Upper lobe of left lung (tissue), 6 donors: ENCODE results near the gene CDC45. TPM values are rescaled to one million over a fixed set of nuclear protein-coding genes. Genes with fewer than 3 reads are reported as not detected.

Experiments used
- ATAC-seq, 2 donors: fragments of 200-7000 bp; cut with Tn5 transposase; one replicate each; pipeline ENCODE4 v1.9.1; 2022; ENCODE audit warnings: mild to moderate bottlenecking in 2 of 2, moderate library complexity in 2 of 2; ENCODE audit not compliant: low FRiP score in 2 of 2
- DNase-seq, 2 donors: peaks; one replicate each; pipeline ENCODE4 v3.0.0-alpha.2; 2019 to 2020
- H3K27ac ChIP-seq, 4 donors: fragments of 200-600 bp; sonication (generic); one replicate each; pipeline ENCODE4 v1.5.1; 2016 to 2019
- H3K27me3 ChIP-seq, 4 donors: fragments of 200-600 bp; sonication (generic); one replicate each; pipeline ENCODE4 v1.5.1; 2017 to 2019
- H3K36me3 ChIP-seq, 4 donors: fragments of 200-600 bp; sonication (generic); one replicate each; pipeline ENCODE4 v1.5.1; 2016 to 2019
- H3K4me1 ChIP-seq, 4 donors: fragments of 200-600 bp; sonication (generic); one replicate each; pipeline ENCODE4 v1.5.1; 2018 to 2019
- H3K4me3 ChIP-seq, 4 donors: fragments of 200-600 bp; sonication (generic); one replicate each; pipeline ENCODE4 v1.5.1; 2017 to 2019; ENCODE audit warnings: mild to moderate bottlenecking in 2 of 4, moderate library complexity in 1 of 4
- H3K9me3 ChIP-seq, 4 donors: fragments of 200-600 bp; sonication (generic); one replicate each; pipeline ENCODE4 v1.5.1; 2018 to 2019
- EP300 ChIP-seq, 4 donors: sonication (generic); formaldehyde crosslinking; IDR thresholded peaks; one replicate each; pipeline ENCODE4 v1.5.1; 2017; ENCODE audit warnings: antibody characterized with exemption in 4 of 4, control low read depth in 2 of 4
- POLR2A ChIP-seq, 4 donors: fragments of 450-650 bp; IDR thresholded peaks; one replicate each; pipeline ENCODE4 v1.5.1; 2016 to 2017; ENCODE audit warnings: antibody characterized with exemption in 4 of 4, mild to moderate bottlenecking in 2 of 4
- POLR2AphosphoS5 ChIP-seq, 2 donors: sonication (generic); formaldehyde crosslinking; IDR thresholded peaks; one replicate each; pipeline ENCODE4 v1.5.1; 2017; ENCODE audit warnings: antibody characterized with exemption in 2 of 2
- WGBS, 2 donors: methylation state at CpG; one replicate each; pipeline ENCODE4 v1.1.5; 2017 to 2018; 5-methylcytosine and 5-hydroxymethylcytosine counted together
- total RNA-seq, 6 donors: library from RNA; depleted of rRNA in 4 of 6; stranded (reverse); fragments of >200 nt in 4 of 6; gene quantifications; one replicate each; pipeline versions ENCODE4 v1.1.0 to v1.2.1, GENCODE V29; 2016 to 2021
- TF ChIP-seq, protein P1 (sequence below), 6 experiments: fragments of 450-650 bp in 4 of 6; fragments of 200-600 bp in 2 of 6; sonication (generic) in 2 of 6; IDR thresholded peaks; one replicate each; pipeline ENCODE4 v1.5.1; 2016 to 2019; ENCODE audit warnings: antibody characterized with exemption in 6 of 6
- donor health status: DM: no; HTN: no; CAD: no; lungs with moderate emphysema.
- donor health status: DM: no; HTN: yes; CAD: no; lungs with severe emphysema.

Gene CDC45
- total RNA-seq, 6 donors from 2014 or later: 0.44 to 3.2 (median 1.8) TPM; not detected in 1

DNA sequence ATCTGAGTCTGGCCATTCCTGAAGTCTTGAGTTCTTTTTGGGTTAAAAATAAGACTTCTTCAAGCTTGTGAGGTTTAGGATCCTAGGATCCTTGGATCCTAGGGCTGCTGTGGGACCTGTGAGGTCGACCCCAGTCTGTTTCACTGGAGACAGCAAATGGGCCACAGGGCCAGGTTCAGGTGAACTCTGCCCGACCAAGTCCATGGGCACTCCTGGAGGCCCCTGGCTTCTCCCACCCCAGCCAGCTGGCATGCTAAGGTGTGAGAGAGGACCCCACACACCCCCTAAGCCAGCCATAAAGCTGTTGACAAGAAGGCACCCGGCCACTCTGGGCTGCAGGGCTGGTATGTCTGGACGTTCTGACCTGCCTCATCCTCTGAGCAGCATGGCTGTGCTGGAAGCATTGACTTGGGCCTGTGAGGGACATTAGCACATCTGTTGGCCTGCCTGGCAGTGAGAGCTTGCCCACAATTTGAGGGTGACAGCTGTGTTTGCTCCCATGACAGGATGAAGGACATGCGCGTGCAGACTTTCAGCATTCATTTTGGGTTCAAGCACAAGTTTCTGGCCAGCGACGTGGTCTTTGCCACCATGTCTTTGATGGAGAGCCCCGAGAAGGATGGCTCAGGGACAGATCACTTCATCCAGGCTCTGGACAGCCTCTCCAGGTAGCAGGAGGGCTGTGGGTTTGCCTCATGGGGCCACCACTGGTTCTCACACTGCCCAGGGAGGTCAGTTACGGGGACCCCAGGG, 28.5 kb downstream of the CDC45 start:
- Histone ChIP-seq H3K4me3 (no peak overlapping the region), H3K4me1 (no peaks in the 10 kb centered on the region), H3K27me3 (no peaks in the 10 kb centered on the region), H3K36me3 (no peaks in the 10 kb centered on the region), H3K27ac (no peak overlapping the region), H3K9me3 (no peaks in the 10 kb centered on the region)
- TF ChIP-seq, protein P1, sequence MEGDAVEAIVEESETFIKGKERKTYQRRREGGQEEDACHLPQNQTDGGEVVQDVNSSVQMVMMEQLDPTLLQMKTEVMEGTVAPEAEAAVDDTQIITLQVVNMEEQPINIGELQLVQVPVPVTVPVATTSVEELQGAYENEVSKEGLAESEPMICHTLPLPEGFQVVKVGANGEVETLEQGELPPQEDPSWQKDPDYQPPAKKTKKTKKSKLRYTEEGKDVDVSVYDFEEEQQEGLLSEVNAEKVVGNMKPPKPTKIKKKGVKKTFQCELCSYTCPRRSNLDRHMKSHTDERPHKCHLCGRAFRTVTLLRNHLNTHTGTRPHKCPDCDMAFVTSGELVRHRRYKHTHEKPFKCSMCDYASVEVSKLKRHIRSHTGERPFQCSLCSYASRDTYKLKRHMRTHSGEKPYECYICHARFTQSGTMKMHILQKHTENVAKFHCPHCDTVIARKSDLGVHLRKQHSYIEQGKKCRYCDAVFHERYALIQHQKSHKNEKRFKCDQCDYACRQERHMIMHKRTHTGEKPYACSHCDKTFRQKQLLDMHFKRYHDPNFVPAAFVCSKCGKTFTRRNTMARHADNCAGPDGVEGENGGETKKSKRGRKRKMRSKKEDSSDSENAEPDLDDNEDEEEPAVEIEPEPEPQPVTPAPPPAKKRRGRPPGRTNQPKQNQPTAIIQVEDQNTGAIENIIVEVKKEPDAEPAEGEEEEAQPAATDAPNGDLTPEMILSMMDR (IDR thresholded peaks at IDR 0.05): no peak
- TF ChIP-seq EP300 (IDR thresholded peaks at IDR 0.05) (no peak), POLR2AphosphoS5 (IDR thresholded peaks at IDR 0.05) (no peak), POLR2A (IDR thresholded peaks at IDR 0.05) (no peak)
- WGBS, 2 donors: 92 to 97% methylated on average over 10 of the region's 10 CpGs
- ATAC-seq: no peak
- DNase-seq: no peak

DNA sequence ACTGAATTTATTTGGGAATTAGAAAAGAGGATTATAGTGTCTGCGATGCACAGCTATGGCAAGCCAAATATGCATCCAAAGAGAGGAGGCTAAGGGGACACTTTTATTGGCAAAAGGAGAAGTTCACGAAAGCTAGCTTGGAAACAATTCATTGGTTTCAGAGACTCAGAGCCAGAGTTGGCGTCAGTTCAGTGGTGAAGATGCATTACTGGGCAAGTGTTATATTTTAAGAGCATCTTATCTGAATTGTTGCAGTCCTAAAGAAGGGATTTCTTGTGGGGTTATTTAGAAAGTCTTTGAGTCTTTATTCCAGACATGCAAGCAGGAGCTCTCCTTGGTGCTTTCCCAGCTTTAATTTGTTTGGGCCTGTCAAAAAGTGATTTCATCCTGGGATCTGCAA, 29.5 kb downstream of the CDC45 start:
- Histone ChIP-seq H3K9me3 (no peaks in the 10 kb centered on the region), H3K4me3 (no peak overlapping the region), H3K4me1 (no peaks in the 10 kb centered on the region), H3K27me3 (no peaks in the 10 kb centered on the region), H3K27ac (no peak overlapping the region), H3K36me3 (no peaks in the 10 kb centered on the region)
- 91 to 95% methylated on average over 3 of the region's 3 CpGs for WGBS, 2 donors
- no peak for DNase-seq
- no peak for ATAC-seq
- TF ChIP-seq POLR2AphosphoS5 (IDR thresholded peaks at IDR 0.05) (no peak), POLR2A (IDR thresholded peaks at IDR 0.05) (no peak), EP300 (IDR thresholded peaks at IDR 0.05) (no peak)
- TF ChIP-seq, protein P1 (IDR thresholded peaks at IDR 0.05): no peak

DNA sequence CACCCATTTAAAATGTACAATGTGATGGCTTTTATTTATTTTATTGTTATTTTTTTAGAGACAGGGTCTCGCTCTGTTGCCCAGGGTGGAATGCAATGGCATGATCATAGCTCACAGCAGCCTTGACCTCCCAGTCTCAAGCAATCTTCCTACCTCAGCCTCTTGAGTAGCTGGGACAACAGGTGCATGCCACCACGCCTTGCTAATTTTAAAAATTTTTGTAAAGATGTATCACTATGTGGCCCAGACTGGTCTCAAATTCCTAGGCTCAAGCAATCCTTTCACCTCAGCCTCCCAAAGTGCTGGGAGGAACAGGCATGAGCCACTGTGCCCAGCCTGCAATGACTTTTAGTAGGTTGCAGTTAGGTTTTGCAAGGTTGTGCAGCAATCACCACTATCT, 30.2 kb downstream of the CDC45 start:
- WGBS, 2 donors: 97 to 98% methylated on average over 2 of the region's 2 CpGs
- H3K4me3 ChIP-seq: no peak overlapping the region

DNA sequence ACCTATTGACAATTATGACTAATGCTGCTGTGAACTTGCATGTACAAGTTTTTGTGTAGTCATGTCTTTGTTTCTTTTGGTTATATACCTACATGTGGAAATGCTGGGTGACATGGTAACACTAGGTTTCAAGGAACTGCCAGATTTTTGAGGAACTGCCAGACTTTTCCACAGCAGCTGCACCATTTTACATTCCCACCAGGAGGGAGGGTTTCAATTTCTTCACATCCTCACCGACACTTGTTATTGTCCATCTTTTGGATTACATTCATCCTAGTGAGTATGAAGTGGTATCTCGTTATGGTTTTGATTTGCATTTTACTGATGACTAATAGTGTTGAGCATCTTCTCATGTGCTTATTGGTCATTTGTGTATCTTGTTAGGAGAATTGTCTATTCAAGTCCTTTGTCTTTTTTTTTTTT, 31.2 kb downstream of the CDC45 start:
- Histone ChIP-seq H3K4me3 (no peak overlapping the region), H3K9me3 (no peaks in the 10 kb centered on the region), H3K4me1 (no peaks in the 10 kb centered on the region), H3K36me3 (no peaks in the 10 kb centered on the region), H3K27me3 (no peaks in the 10 kb centered on the region), H3K27ac (no peak overlapping the region)
- WGBS, 2 donors: 95 to 98% methylated on average over 2 of the region's 2 CpGs
- no peak for TF ChIP-seq POLR2A (IDR thresholded peaks at IDR 0.05)
- ATAC-seq (no peak), DNase-seq (no peak)

More for the DNA sequence above, 30.2 kb downstream of the CDC45 start:
- DNase-seq: no peak
- no peaks in the 10 kb centered on the region for H3K36me3 ChIP-seq
- TF ChIP-seq EP300 (IDR thresholded peaks at IDR 0.05) (no peak), POLR2A (IDR thresholded peaks at IDR 0.05) (no peak), POLR2AphosphoS5 (IDR thresholded peaks at IDR 0.05) (no peak)
- TF ChIP-seq, protein P1 (IDR thresholded peaks at IDR 0.05): no peak
- no peak for ATAC-seq
- H3K27me3 ChIP-seq: no peaks in the 10 kb centered on the region
- H3K27ac ChIP-seq: no peak overlapping the region
- no peaks in the 10 kb centered on the region for H3K4me1 ChIP-seq
- H3K9me3 ChIP-seq: no peaks in the 10 kb centered on the region

DNA sequence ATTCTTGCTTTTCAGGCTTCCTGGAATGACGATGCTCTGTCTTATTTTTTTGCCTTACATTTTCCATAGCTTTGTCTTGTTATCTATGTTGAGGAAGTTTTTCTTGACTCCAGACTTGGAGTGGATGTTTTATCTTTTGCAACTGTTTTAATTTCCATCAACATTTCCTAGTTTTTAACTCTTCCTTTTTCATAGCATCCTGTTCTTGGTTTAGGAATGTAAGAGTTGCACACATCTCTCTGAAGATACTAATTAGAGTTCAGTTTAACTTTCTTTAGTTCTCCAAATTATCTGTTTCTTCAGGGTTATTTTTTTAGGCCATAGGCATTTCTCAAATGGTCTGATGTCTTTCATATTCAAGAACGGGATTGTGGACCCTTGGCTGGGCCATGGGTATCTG, 34.1 kb downstream of the CDC45 start:
- no peaks in the 10 kb centered on the region for H3K27me3 ChIP-seq

More for the DNA sequence above, 34.1 kb downstream of the CDC45 start:
- Histone ChIP-seq H3K9me3 (no peaks in the 10 kb centered on the region), H3K36me3 (no peaks in the 10 kb centered on the region), H3K27ac (no peak overlapping the region), H3K4me1 (no peaks in the 10 kb centered on the region), H3K4me3 (no peak overlapping the region)
- DNase-seq (no peak), ATAC-seq (no peak)
- TF ChIP-seq EP300 (IDR thresholded peaks at IDR 0.05) (no peak), POLR2AphosphoS5 (IDR thresholded peaks at IDR 0.05) (no peak), POLR2A (IDR thresholded peaks at IDR 0.05) (no peak)
- TF ChIP-seq, protein P1 (IDR thresholded peaks at IDR 0.05): no peak
- WGBS, 2 donors: 44 to 75% methylated on average over 2 of the region's 2 CpGs
